Measurements from ENCODE around the gene PFN1.

The PFN1 gene

GRCh38 chr17:4897785-4898184 is 50.5 kb downstream of the PFN1 start:
- no peak for TF ChIP-seq CTCF (conservative IDR thresholded peaks at IDR 0.05; ENCODE audit: control insufficient read depth, insufficient read depth, low read depth, low read length)
- DNase-seq (ENCODE audit: low read depth), result no peak
- no peak overlapping the region for H3K4me3 ChIP-seq (ENCODE audit: control insufficient read depth, low read depth, low read length)

GRCh38 chr17:4897198-4897687 is 51.1 kb downstream of the PFN1 start:
- TF ChIP-seq CTCF (conservative IDR thresholded peaks at IDR 0.05; ENCODE audit: control insufficient read depth, insufficient read depth, low read depth, low read length), result no peak
- no peak for DNase-seq (ENCODE audit: low read depth)
- H3K4me3 ChIP-seq (ENCODE audit: control insufficient read depth, low read depth, low read length), result no peak overlapping the region

GRCh38 chr17:4896332-4897197 is 51.8 kb downstream of the PFN1 start:
- H3K4me3 ChIP-seq (ENCODE audit: control insufficient read depth, low read depth, low read length), result no peak overlapping the region
- no peak for TF ChIP-seq CTCF (conservative IDR thresholded peaks at IDR 0.05; ENCODE audit: control insufficient read depth, insufficient read depth, low read depth, low read length)
- DNase-seq (ENCODE audit: low read depth), result no peak

- DNase-seq (ENCODE audit: low read depth), result no peak
- no peak for TF ChIP-seq CTCF (conservative IDR thresholded peaks at IDR 0.05; ENCODE audit: control insufficient read depth, insufficient read depth, low read depth, low read length)
- no peak overlapping the region for H3K4me3 ChIP-seq (ENCODE audit: control insufficient read depth, low read depth, low read length)
Observed at GRCh38 chr17:4895657-4896331, 52.5 kb downstream of the PFN1 start.
